GM12891 (cell line): ENCODE results near the gene YTHDF1.
"Not testable (repeated sequence)": the region's sequence is repeated elsewhere in the genome, so short reads cannot be mapped to it uniquely, and the experiment has no call there.

Experiments
- DNase-seq: peaks from one replicate; pipeline ENCODE4 v3.0.0; 2011; ENCODE audit warnings: low spot score; ENCODE audit not compliant: insufficient read length
- FAIRE-seq: peaks from 2 replicates; lab custom pipeline; 2011; peaks lifted over from hg19 to GRCh38; lab: Jason Lieb, UNC
- PAX5 ChIP-seq: IDR thresholded peaks from 2 replicates; pipeline ENCODE4 v1.6.1; 2011; ENCODE audit warnings: low read length, moderate library complexity, mild to moderate bottlenecking; ENCODE audit not compliant: insufficient read depth, severe bottlenecking
- POLR2A ChIP-seq: IDR thresholded peaks from 2 replicates; pipeline ENCODE4 v1.6.1; 2011; ENCODE audit warnings: low read depth, low read length, control low read depth
- POLR2AphosphoS5 ChIP-seq: IDR thresholded peaks from 2 replicates; pipeline ENCODE4 v1.6.1; 2011; ENCODE audit warnings: low read depth, low read length, control low read depth
- POU2F2 ChIP-seq: IDR thresholded peaks from 2 replicates; pipeline ENCODE4 v1.6.1; 2011; ENCODE audit warnings: low read depth, mild to moderate bottlenecking, control low read depth, low read length, moderate library complexity
- SPI1 ChIP-seq: IDR thresholded peaks from 2 replicates; pipeline ENCODE4 v1.6.1; 2011; ENCODE audit warnings: low read depth, low read length, control low read depth
- TAF1 ChIP-seq: IDR thresholded peaks from 2 replicates; pipeline ENCODE4 v1.6.1; 2011; ENCODE audit warnings: low read depth, low read length, control low read depth

YTHDF1 gene

DNA sequence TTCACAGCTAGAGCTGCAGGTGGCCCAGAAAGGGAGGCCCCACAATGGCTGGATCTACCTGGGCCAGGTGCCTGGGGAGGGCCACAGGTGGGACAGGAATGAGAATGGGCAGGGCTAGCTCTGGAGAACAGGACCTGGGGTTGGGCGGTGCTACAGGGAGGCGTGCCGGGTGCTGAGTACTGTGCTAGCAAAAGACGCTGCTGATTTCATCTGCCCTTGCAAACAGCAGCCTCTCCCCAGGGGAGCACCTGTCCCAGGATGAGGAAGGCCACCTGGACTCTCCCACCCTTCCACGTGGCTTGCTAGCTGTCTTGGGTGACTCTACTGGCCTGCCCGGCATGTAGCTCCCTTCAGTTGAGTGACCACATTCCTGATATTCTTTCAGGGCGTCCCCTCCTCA, 6.6 kb upstream of the YTHDF1 start:
- no peak for DNase-seq
- no peak for FAIRE-seq
- TF ChIP-seq TAF1 (no peak), PAX5 (no peak), POU2F2 (no peak), SPI1 (no peak), POLR2A (no peak), POLR2AphosphoS5 (no peak)

GRCh38 chr20:63221400-63222053, 5.6 kb upstream of the YTHDF1 start:
- not testable (repeated sequence) for DNase-seq, FAIRE-seq

DNA sequence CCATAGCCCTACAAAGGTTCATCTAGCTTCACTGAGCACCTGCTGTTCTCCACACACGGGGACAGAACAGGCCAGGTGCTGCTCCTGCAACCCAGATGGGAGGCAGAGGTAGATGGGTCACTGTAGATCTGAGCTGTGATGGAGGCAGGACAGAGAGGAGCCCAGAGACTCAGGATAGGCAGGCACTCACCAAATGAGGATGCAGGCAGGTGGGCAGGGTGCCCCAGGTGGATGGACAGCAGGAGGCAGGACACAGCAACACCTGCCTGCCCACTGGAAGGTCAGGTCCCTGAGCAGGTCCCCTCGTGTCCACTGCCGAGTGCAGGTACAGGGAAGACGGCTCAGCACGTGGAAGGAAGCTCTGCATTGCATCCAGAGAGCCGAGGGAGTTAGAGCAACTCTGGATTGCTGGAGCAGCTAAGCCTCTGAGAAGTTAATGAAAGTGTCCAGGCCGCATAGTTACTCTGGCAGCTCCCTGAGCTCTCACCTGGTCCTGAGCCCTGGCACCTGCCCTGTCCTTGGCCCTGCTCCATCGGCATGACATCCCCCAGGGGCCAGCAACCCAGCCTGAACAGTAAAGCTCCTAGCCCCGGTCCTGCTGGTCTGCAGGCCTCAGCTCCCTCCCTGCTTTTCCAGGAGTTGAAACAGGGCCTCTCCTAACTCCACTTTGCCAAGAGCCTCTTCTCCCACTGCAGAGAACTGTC, 4.9 kb upstream of the YTHDF1 start:
- FAIRE-seq, result no peak
- no peak for TF ChIP-seq SPI1
- TF ChIP-seq POLR2AphosphoS5, result no peak
- TF ChIP-seq TAF1, result no peak
- TF ChIP-seq PAX5, result no peak
- no peak for TF ChIP-seq POLR2A
- no peak for TF ChIP-seq POU2F2
- no peak for DNase-seq

- TF ChIP-seq POLR2AphosphoS5 (no peak), POU2F2 (no peak), SPI1 (no peak), POLR2A (no peak), TAF1 (no peak), PAX5 (no peak)
- FAIRE-seq (no peak), DNase-seq (no peak)
Observed at GRCh38 chr20:63219866-63220521, 4.1 kb upstream of the YTHDF1 start.

DNA sequence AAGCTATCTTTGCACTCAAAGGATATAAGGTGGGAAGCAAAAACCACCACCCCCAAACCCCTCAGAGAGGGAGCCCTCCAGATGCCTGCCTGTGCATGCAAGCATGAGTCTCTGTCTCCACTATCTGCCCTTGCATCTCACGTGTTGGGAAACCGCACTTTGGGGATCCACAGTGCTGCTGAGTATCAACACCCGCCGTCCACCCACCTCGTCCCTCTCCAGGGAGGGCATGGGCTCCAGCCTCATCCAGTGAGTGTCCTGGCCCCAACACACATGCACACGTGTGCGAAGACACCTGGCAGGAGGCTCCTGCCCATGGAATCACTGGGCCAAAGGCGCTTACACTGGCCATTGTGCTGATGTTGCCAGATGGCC, 3.5 kb upstream of the YTHDF1 start:
- TF ChIP-seq PAX5 (no peak), POLR2AphosphoS5 (no peak), POLR2A (no peak), SPI1 (no peak), POU2F2 (no peak), TAF1 (no peak)
- FAIRE-seq (no peak), DNase-seq (no peak)

- FAIRE-seq, result no peak
- DNase-seq, result no peak
- TF ChIP-seq POLR2AphosphoS5, result no peak
- TF ChIP-seq SPI1, result no peak
- no peak for TF ChIP-seq POU2F2
- TF ChIP-seq POLR2A, result no peak
Observed at GRCh38 chr20:63218701-63219446, 2.9 kb upstream of the YTHDF1 start.

DNA sequence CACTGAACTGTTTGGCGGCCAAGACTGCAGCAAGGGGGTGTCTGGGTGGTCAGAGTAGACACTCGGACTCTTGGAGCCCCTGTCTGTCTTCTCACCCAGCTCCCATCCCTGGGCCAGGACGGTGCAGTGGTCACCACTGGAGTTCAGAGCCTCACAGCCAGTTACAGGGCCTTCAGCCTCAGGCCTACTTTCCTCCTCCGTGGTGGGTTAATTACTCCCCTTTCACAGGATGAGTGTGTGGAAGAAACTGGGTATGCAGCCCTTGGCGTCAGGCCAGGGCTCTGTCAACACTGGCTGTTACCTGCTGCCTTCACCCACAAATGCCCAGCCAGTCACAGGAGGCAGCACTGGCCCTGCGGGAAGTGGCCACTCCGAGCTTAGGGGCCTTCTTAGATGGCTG, 1.8 kb upstream of the YTHDF1 start:
- FAIRE-seq (no peak), DNase-seq (no peak)
- no peak for TF ChIP-seq PAX5
- TF ChIP-seq POLR2AphosphoS5, result no peak
- no peak for TF ChIP-seq POLR2A
- no peak for TF ChIP-seq SPI1
- TF ChIP-seq POU2F2, result no peak
- no peak for TF ChIP-seq TAF1

GRCh38 chr20:63216849-63217471, 1.0 kb upstream of the YTHDF1 start:
- FAIRE-seq, result no peak
- no peak for TF ChIP-seq TAF1
- no peak for TF ChIP-seq POLR2A
- TF ChIP-seq PAX5, result no peak
- no peak for TF ChIP-seq POU2F2
- no peak for TF ChIP-seq POLR2AphosphoS5
- no peak for TF ChIP-seq SPI1
- DNase-seq, result no peak
